GM18526 (cell line): ENCODE data around the gene CCDC13.

Experiments used
- POLR2A ChIP-seq: IDR thresholded peaks from 3 replicates; pipeline ENCODE4 v1.6.1; 2011; ENCODE audit not compliant: insufficient read length; ENCODE audit errors: extremely low read depth

The CCDC13 gene

GRCh38 chr3:42764561-42765295 lies 8.3 kb downstream of the CCDC13 start:
- no peak for TF ChIP-seq POLR2A

- no peak for TF ChIP-seq POLR2A
These were observed 8.9 kb downstream of the CCDC13 start for GRCh38 chr3:42764115-42764514.

GRCh38 chr3:42763021-42763420 lies 10.0 kb downstream of the CCDC13 start:
- TF ChIP-seq POLR2A, result no peak

- TF ChIP-seq POLR2A, result no peak
These were observed 10.9 kb downstream of the CCDC13 start for GRCh38 chr3:42762046-42762724.

- TF ChIP-seq POLR2A, result no peak
These were observed 14.9 kb downstream of the CCDC13 start for GRCh38 chr3:42758126-42758525.

GRCh38 chr3:42756681-42757213 lies 16.3 kb downstream of the CCDC13 start:
- TF ChIP-seq POLR2A, result no peak

GRCh38 chr3:42755681-42756578 lies 17.1 kb downstream of the CCDC13 start:
- TF ChIP-seq POLR2A, result no peak

- no peak for TF ChIP-seq POLR2A
These were observed 19.3 kb downstream of the CCDC13 start for GRCh38 chr3:42753757-42754156.

- no peak for TF ChIP-seq POLR2A
These were observed 20.1 kb downstream of the CCDC13 start for GRCh38 chr3:42752961-42753360.

- TF ChIP-seq POLR2A, result no peak
These were observed 20.6 kb downstream of the CCDC13 start for GRCh38 chr3:42752441-42752840.

GRCh38 chr3:42751609-42752008 lies 21.4 kb downstream of the CCDC13 start:
- TF ChIP-seq POLR2A, result no peak

GRCh38 chr3:42750834-42751233 lies 22.2 kb downstream of the CCDC13 start:
- no peak for TF ChIP-seq POLR2A

GRCh38 chr3:42749753-42750231 lies 23.3 kb downstream of the CCDC13 start:
- TF ChIP-seq POLR2A, result no peak

- no peak for TF ChIP-seq POLR2A
These were observed 23.9 kb downstream of the CCDC13 start for GRCh38 chr3:42749025-42749752.

GRCh38 chr3:42747581-42747980 lies 25.5 kb downstream of the CCDC13 start:
- TF ChIP-seq POLR2A, result no peak
